ENCODE results near the gene APMAP. TPM values are rescaled to one million over a fixed set of nuclear protein-coding genes. Genes with fewer than 3 reads are reported as not detected.

The APMAP gene
- total and polyA plus RNA-seq, 3 donors from 2014 or later: 92.3 to 135 (median 105) TPM

- 56 to 59% methylated on average over 3 of the region's 3 CpGs for WGBS, 2 donors
- Histone ChIP-seq H3K4me3 (peak overlapping the region in 1 of 2 donors; percentile 23), H3K4me1 (peaks cover 56% of the 10 kb centered on the region), H3K9me3 (no peaks in the 10 kb centered on the region), H3K36me3 (ENCODE audit: low read depth, missing control alignments) (no peaks in the 10 kb centered on the region), H3K27me3 (no peaks in the 10 kb centered on the region), H3K27ac (peak overlapping the region in 1 of 2 donors; percentile 71)
- no peak for TF ChIP-seq POLR2A (IDR thresholded peaks at IDR 0.05)
- no peak for TF ChIP-seq CTCF (IDR thresholded peaks at IDR 0.05)
- DNase-seq: no peak
- intact Hi-C loops (cut with DNase I; ENCODE audit: low total_unique reads): no loop called here
Observed at GRCh38 chr20:25031241-25031640, 38.7 kb upstream of the APMAP start.

GRCh38 chr20:25030649-25031207, 38.2 kb upstream of the APMAP start:
- Histone ChIP-seq H3K9me3 (no peaks in the 10 kb centered on the region), H3K4me1 (peaks cover 56% of the 10 kb centered on the region), H3K36me3 (ENCODE audit: low read depth, missing control alignments) (no peaks in the 10 kb centered on the region), H3K4me3 (no peak overlapping the region), H3K27me3 (no peaks in the 10 kb centered on the region), H3K27ac (peak overlapping the region in 1 of 2 donors; percentile 71)
- 76 to 80% methylated on average over 8 of the region's 8 CpGs for WGBS, 2 donors
- TF ChIP-seq CTCF (IDR thresholded peaks at IDR 0.05) (no peak), POLR2A (IDR thresholded peaks at IDR 0.05) (no peak)
- no peak for DNase-seq
- intact Hi-C loops (cut with DNase I; ENCODE audit: low total_unique reads): no loop called here

- intact Hi-C loops (cut with DNase I; ENCODE audit: low total_unique reads): no loop called here
- 89 to 90% methylated on average over 5 of the region's 5 CpGs for whole genome bisulfite sequencing, 2 donors
- peaks cover 56% of the 10 kb centered on the region for H3K4me1 ChIP-seq
- H3K27ac ChIP-seq: peak overlapping the region in 1 of 2 donors; percentile 71
- TF ChIP-seq POLR2A (IDR thresholded peaks at IDR 0.05) (no peak), CTCF (IDR thresholded peaks at IDR 0.05) (no peak)
- H3K27me3 ChIP-seq: no peaks in the 10 kb centered on the region
- no peak overlapping the region for H3K4me3 ChIP-seq
- no peak for DNase-seq
- no peaks in the 10 kb centered on the region for H3K36me3 ChIP-seq (ENCODE audit: low read depth, missing control alignments)
- H3K9me3 ChIP-seq: no peaks in the 10 kb centered on the region
Observed at GRCh38 chr20:25030007-25030648, 37.6 kb upstream of the APMAP start.

GRCh38 chr20:25025986-25026605, 33.5 kb upstream of the APMAP start:
- WGBS, 2 donors: 94 to 97% methylated on average over 3 to 4 of the region's 4 CpGs
- H3K27ac ChIP-seq: peak overlapping the region in 1 of 2 donors; percentile 19
- intact Hi-C loops (cut with DNase I; ENCODE audit: low total_unique reads): no loop called here
- no peaks in the 10 kb centered on the region for H3K36me3 ChIP-seq (ENCODE audit: low read depth, missing control alignments)
- H3K9me3 ChIP-seq: no peaks in the 10 kb centered on the region
- TF ChIP-seq POLR2A (IDR thresholded peaks at IDR 0.05): no peak
- TF ChIP-seq CTCF (IDR thresholded peaks at IDR 0.05): no peak
- H3K4me1 ChIP-seq: peaks cover 31% of the 10 kb centered on the region
- no peaks in the 10 kb centered on the region for H3K27me3 ChIP-seq
- DNase-seq: no peak
- H3K4me3 ChIP-seq: no peak overlapping the region

Measured in testis (tissue), 3 donors.